HepG2 (cell line): Measurements from ENCODE around the gene CSNK1E. TPM values are rescaled to one million over a fixed set of nuclear protein-coding genes. Genes with fewer than 3 reads are reported as not detected.
A peak's percentile ranks its signal among the peaks of the same experiment; 100 is the strongest.

Experiments
- ATAC-seq: fragments of 200-7000 bp; cut with Tn5 transposase; 3 replicates; pipeline ENCODE4 v1.9.1; 2020; ENCODE audit warnings: mild to moderate bottlenecking, moderate library complexity
- BruUV-seq: library from RNA; stranded (reverse); fragments of 400-500 nt; replicated peaks from 2 replicates; lab custom pipeline; 2021; lab: Mats Ljungman, UMichigan
- CTCF ChIA-PET: fragments of 300-600 bp; formaldehyde crosslinking; extraction: SDS; loops from one replicate; lab custom pipeline; 2021; ENCODE audit warnings: low total read pairs, inconsistent platforms, low intra/inter-chr PET ratio; lab: Yijun Ruan, JAX
- POLR2A ChIA-PET: fragments of 350-600 bp; sonication (Branson Sonifier 250); formaldehyde crosslinking; loops from one replicate; lab custom pipeline; 2020; ENCODE audit warnings: antibody characterized with exemption, inconsistent platforms; lab: Yijun Ruan, JAX
- DNase-seq: peaks from one replicate; pipeline ENCODE4 v3.0.0-alpha.2; 2015; ENCODE audit warnings: low spot score
- FAIRE-seq: peaks from 3 replicates; lab custom pipeline; 2011; peaks lifted over from hg19 to GRCh38; lab: Jason Lieb, UNC
- H2AFZ ChIP-seq: one replicate; pipeline ENCODE4 v1.6.1; 2011; ENCODE audit warnings: low read length, inconsistent platforms
- H3K27ac ChIP-seq: fragments of 300-600 bp; 3 replicates; pipeline ENCODE4 v1.8.0; 2011; ENCODE audit warnings: mixed run types, mild to moderate bottlenecking, mixed read lengths, low read length, inconsistent platforms; ENCODE audit not compliant: insufficient read depth; ENCODE audit errors: extremely low read length
- H3K27me3 ChIP-seq, 2 experiments: fragments of 200-600 bp in 1 of 2; 2 replicates in 1 of 2; 3 replicates in 1 of 2; pipeline versions ENCODE4 v1.6.0 to v1.8.0; 2011; ENCODE audit warnings: low read length in 2 of 2, mild to moderate bottlenecking in 2 of 2, moderate library complexity in 2 of 2, inconsistent platforms in 1 of 2; ENCODE audit not compliant: insufficient read depth in 2 of 2, control insufficient read depth in 1 of 2
- H3K36me3 ChIP-seq, 2 experiments: fragments of 200-600 bp in 1 of 2; replicated peaks in 1 of 2; 2 replicates in 1 of 2; 3 replicates in 1 of 2; pipeline versions ENCODE4 v1.5.1 to v1.8.0; 2011; ENCODE audit warnings: low read length in 2 of 2, inconsistent platforms in 1 of 2; ENCODE audit not compliant: insufficient read depth in 2 of 2, control insufficient read depth in 1 of 2
- H3K4me1 ChIP-seq: 2 replicates; pipeline ENCODE4 v1.5.1; 2012; ENCODE audit warnings: low read length, inconsistent platforms; ENCODE audit not compliant: insufficient read depth
- H3K4me2 ChIP-seq: 2 replicates; pipeline ENCODE4 v1.6.0; 2011; ENCODE audit warnings: low read depth, low read length, inconsistent platforms
- H3K4me3 ChIP-seq, 3 experiments: fragments of 200-600 bp in 1 of 3; sonication (generic), shearing (Covaris generic) in 1 of 3; replicated peaks in 1 of 3; 2 replicates each; pipeline ENCODE4 v1.5.1; 2011 to 2016; ENCODE audit warnings: low read length in 3 of 3, inconsistent platforms in 2 of 3, low read depth in 2 of 3, mild to moderate bottlenecking in 2 of 3, control low read depth in 1 of 3, mixed read lengths in 1 of 3; ENCODE audit not compliant: insufficient read depth in 1 of 3
- H3K79me2 ChIP-seq: one replicate; pipeline ENCODE4 v1.6.1; 2011; ENCODE audit warnings: low read length, inconsistent platforms; ENCODE audit not compliant: insufficient read depth
- H3K9ac ChIP-seq: 2 replicates; pipeline ENCODE4 v1.6.0; 2011; ENCODE audit warnings: mild to moderate bottlenecking, low read depth, low read length, inconsistent platforms; ENCODE audit not compliant: insufficient read depth
- H3K9me3 ChIP-seq: 2 replicates; pipeline ENCODE4 v1.5.1; 2012; ENCODE audit warnings: mild to moderate bottlenecking, low read length
- H4K20me1 ChIP-seq: 2 replicates; pipeline ENCODE4 v1.6.0; 2011; ENCODE audit warnings: inconsistent platforms, mild to moderate bottlenecking, low read length, moderate library complexity; ENCODE audit not compliant: insufficient read depth
- AGO2 ChIP-seq: fragments of 200-400 bp; formaldehyde crosslinking; optimal IDR thresholded peaks from 2 replicates; pipeline ENCODE3; 2017; ENCODE audit warnings: mild to moderate bottlenecking, low read depth, low read length, moderate library complexity
- ATF4 ChIP-seq, 2 experiments: fragments of 450-650 bp in 1 of 2; sonication (generic) in 1 of 2; formaldehyde crosslinking; IDR thresholded peaks; 2 replicates each; pipeline versions ENCODE4 v1.5.0 to v1.8.0; 2020 to 2022; ENCODE audit warnings: mild to moderate bottlenecking in 1 of 2, missing genetic modification reagents in 1 of 2
- CEBPZ ChIP-seq: IDR thresholded peaks from 2 replicates; pipeline ENCODE4 v1.6.1; 2012; ENCODE audit warnings: low read length, improper control_type of control experiment
- CSRNP2 ChIP-seq: sonication (generic); formaldehyde crosslinking; conservative IDR thresholded peaks from 2 replicates; pipeline ENCODE4 v1.8.0; 2022; ENCODE audit warnings: low read depth, missing genetic modification reagents
- HOXD1 ChIP-seq: sonication (generic); formaldehyde crosslinking; IDR thresholded peaks from 2 replicates; pipeline ENCODE4 v1.5.0; 2020; ENCODE audit warnings: missing genetic modification reagents
- IKZF5 ChIP-seq: IDR thresholded peaks from 2 replicates; pipeline ENCODE4 v1.6.1; 2018; ENCODE audit warnings: missing genetic modification reagents, mild to moderate bottlenecking, missing compliant biosample characterization
- PHF8 ChIP-seq: sonication (generic); formaldehyde crosslinking; IDR thresholded peaks from 2 replicates; pipeline ENCODE4 v1.5.0; 2020; ENCODE audit warnings: missing genetic modification reagents
- XRCC5 ChIP-seq: fragments of 200-400 bp; formaldehyde crosslinking; optimal IDR thresholded peaks from 2 replicates; pipeline ENCODE3; 2017; ENCODE audit warnings: mild to moderate bottlenecking, low read length
- ZNF12 ChIP-seq: sonication (generic); formaldehyde crosslinking; IDR thresholded peaks from 2 replicates; pipeline ENCODE4 v1.5.0; 2020; ENCODE audit warnings: missing genetic modification reagents
- ZNF546 ChIP-seq: sonication (generic); formaldehyde crosslinking; conservative IDR thresholded peaks from 2 replicates; pipeline ENCODE4 v1.8.1; 2023; ENCODE audit warnings: mild to moderate bottlenecking, missing genetic modification reagents
- ZNF564 ChIP-seq: sonication (generic); formaldehyde crosslinking; IDR thresholded peaks from 2 replicates; pipeline ENCODE4 v1.8.1; 2023; ENCODE audit warnings: mild to moderate bottlenecking, missing genetic modification reagents
- WGBS: methylation state at CpG from one replicate; pipeline ENCODE4 v1.1.6; 2017; ENCODE audit warnings: low lambda C conversion rate; 5-methylcytosine and 5-hydroxymethylcytosine counted together
- in situ Hi-C: cut with HindIII; loops from 2 replicates; pipeline ENCODE4 v1.10.0; 2017; ENCODE audit warnings: low pct_unique_long_range_greater_than_20kb; ENCODE audit not compliant: extremely low pct_ligation_motif_present
- intact Hi-C: fragments of 100-400 bp; cut with micrococcal nuclease; formaldehyde crosslinking; loops from one replicate; pipeline ENCODE4 v1.10.0; 2022; ENCODE audit not compliant: unreplicated experiment
- polyA plus RNA-seq, 8 experiments: library from polyadenylated mRNA; depleted of rRNA in 3 of 8; stranded (reverse) in 7 of 8; unstranded in 1 of 8; fragments of >200 nt; fragmentation: Illumina TruSeq in 4 of 8; extraction: Trizol in 4 of 8; gene quantifications; 2 replicates each; pipeline versions ENCODE4 v1.2.1 to v1.2.3, GENCODE V29; 2011 to 2016; ENCODE audit warnings: low read depth in 4 of 8, missing spikeins in 1 of 8, mixed read lengths in 1 of 8; ENCODE audit not compliant: insufficient read depth in 1 of 8
- total RNA-seq, 5 experiments: library from RNA; depleted of rRNA; stranded (reverse); fragments of >200 nt; fragmentation: Illumina TruSeq; extraction: Trizol; gene quantifications; 2 replicates each; pipeline ENCODE4 v1.2.3, GENCODE V29; 2016; ENCODE audit warnings: low read depth in 1 of 5
- TF ChIP-seq, protein P1 (sequence below): sonication (generic); formaldehyde crosslinking; IDR thresholded peaks from 2 replicates; pipeline ENCODE4 v1.4.0; 2020; ENCODE audit warnings: mild to moderate bottlenecking, missing genetic modification reagents

CSNK1E gene
- total and polyA plus RNA-seq, 2 of the 13 experiments (the other 11 are each of a cell fraction or from before 2014, with no cell fraction given): 34.7 to 129 TPM

DNA sequence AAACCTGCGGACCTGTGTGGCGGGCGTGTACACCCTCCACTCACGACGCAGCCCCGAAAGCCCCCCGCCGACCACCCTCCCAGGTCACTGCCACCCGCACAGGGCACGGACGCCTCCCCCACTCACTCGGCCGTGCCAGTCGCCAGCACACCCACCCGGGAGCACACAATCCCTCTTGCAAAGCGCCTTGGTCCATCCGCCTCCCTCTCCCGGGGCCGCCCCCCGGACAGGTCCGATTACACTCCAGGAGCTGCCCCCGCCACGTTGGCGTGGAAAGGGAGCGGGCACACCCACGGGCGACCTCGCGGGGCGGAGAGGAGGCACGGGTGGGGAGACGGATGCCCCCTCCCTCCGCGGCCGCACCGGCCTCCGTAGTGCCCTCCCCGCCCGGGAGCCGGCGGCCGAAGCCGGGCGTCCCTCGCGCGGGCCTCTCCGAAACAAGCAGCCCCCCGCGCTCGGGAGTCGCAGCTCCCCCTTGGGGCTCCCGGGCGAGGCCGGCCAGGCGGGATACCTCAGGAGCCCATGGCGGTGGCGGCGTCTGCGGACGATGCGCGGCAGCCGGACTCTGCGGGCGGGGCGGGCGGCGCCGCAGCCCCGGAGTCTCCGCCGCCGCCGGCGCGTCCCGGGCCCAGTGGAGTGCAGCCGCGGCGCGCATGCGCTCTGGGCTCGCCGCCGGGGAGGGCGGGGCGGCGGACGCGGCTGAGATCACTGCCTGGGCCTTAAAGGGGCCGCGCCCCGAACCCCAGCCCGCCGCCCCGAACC, 44.7 kb downstream of the CSNK1E start, which contains the start of gene TMEM184B:
Gene TMEM184B, minus strand, starts transcription at position 638 of the 762 bp plus-strand sequence. CDS start 25,049 bp downstream, outside the sequence.
- intact Hi-C loops: no loop called here
- FAIRE-seq (no peak), ATAC-seq (peak; percentile 84), DNase-seq (no peak)
- Histone ChIP-seq H3K79me2 (peaks cover 45% of the 10 kb centered on the region), H2AFZ (peak within 1 kb of the TSS; percentile 100), H3K9me3 (no peaks in the 10 kb centered on the region), H3K27ac (peak within 1 kb of the TSS; percentile 56), H3K27me3 (peaks cover 0 to 4% of the 10 kb centered on the region in 2 experiments; a peak in 3 of 5 replicates), H3K9ac (peak within 1 kb of the TSS; percentile 83), H4K20me1 (peaks cover 9% of the 10 kb centered on the region; the same call in 1 of the 2 replicates), H3K36me3 (0 out of 5 replicates have a peak, but pooled peaks cover 1 to 4% of the 10 kb centered on the region in 2 experiments), H3K4me2 (peak within 1 kb of the TSS; percentile 100), H3K4me3 (peak within 1 kb of the TSS; percentile 83 to 96 (median 94)), H3K4me1 (peaks cover 60% of the 10 kb centered on the region)
- BruUV-seq: no TSS peak
- 3% methylated on average over 12 of the region's 97 CpGs for WGBS
- ChIA-PET POLR2A (interaction anchor here (0.6 to 1.6 kb wide), 2 partner anchors 11 to 107 kb away, joined by 3 to 4 read pairs; no protein-coding TSS in a partner anchor), CTCF (no interaction called here)
- in situ Hi-C loops: no loop called here
- peak; percentile 45 for TF ChIP-seq PHF8 (CRISPR knock-in tag)
- no peak for TF ChIP-seq CEBPZ
- TF ChIP-seq, protein P1, sequence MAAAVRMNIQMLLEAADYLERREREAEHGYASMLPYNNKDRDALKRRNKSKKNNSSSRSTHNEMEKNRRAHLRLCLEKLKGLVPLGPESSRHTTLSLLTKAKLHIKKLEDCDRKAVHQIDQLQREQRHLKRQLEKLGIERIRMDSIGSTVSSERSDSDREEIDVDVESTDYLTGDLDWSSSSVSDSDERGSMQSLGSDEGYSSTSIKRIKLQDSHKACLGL (CRISPR knock-in tag): peak; percentile 78; the same call in 1 of the 2 replicates
- no peak for TF ChIP-seq ZNF12 (CRISPR knock-in tag)
- no peak for TF ChIP-seq CSRNP2 (CRISPR knock-in tag)
- no peak for TF ChIP-seq HOXD1
- TF ChIP-seq IKZF5 (CRISPR knock-in tag): no peak
- TF ChIP-seq ZNF564 (CRISPR knock-in tag): 0 out of 2 replicates have a peak, but pooled peaks have one; percentile 13
- TF ChIP-seq XRCC5: no peak
- peak; percentile 43 for TF ChIP-seq AGO2
- peak; percentile 42; the same call in 1 of the 2 replicates for TF ChIP-seq ZNF546 (CRISPR knock-in tag)
- no peak for TF ChIP-seq ATF4 (CRISPR knock-in tag; IDR thresholded peaks at IDR 0.05)
